ENCODE measurements around the gene CRACDL. TPM values are rescaled to one million over a fixed set of nuclear protein-coding genes. Genes with fewer than 3 reads are reported as not detected.

CRACDL gene
- total RNA-seq, 1 donor from 2014 or later: 1.1 TPM

DNA sequence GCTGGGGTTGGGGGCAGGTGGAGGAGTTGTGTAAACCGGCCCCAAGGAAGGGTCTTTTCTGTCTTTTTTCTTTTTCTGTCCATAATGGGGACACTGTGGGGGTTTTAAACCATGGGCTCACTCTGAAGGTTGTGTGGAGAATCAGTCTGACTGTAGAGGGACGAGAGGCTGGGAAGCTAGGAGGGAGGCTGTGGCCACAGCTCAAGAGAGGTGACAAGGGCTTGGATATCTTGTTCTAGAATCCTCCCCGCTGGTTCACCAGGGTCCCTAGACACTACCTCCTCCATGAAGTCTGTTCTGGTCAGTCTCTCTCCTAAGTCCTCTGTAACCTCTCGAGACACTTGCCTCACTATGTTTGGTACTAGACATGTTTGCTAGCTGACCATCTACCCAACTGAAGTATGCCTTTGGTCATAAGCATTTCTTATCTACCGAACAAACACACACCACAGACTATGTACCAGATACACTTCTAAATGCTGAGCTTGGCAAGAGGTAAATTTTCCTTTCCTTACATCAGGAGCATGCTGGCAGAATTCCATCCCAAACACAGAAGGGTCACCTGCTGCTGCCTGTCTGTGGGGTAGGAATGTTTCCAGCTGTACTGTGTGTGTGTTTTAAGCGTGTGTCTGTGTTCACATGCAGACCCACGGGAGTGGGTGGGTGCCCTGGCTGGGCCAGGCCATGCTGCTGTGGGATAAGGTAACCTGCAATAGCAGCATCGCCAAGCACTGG lies 135.5 kb downstream of the CRACDL start:
- no peak for DNase-seq

DNA sequence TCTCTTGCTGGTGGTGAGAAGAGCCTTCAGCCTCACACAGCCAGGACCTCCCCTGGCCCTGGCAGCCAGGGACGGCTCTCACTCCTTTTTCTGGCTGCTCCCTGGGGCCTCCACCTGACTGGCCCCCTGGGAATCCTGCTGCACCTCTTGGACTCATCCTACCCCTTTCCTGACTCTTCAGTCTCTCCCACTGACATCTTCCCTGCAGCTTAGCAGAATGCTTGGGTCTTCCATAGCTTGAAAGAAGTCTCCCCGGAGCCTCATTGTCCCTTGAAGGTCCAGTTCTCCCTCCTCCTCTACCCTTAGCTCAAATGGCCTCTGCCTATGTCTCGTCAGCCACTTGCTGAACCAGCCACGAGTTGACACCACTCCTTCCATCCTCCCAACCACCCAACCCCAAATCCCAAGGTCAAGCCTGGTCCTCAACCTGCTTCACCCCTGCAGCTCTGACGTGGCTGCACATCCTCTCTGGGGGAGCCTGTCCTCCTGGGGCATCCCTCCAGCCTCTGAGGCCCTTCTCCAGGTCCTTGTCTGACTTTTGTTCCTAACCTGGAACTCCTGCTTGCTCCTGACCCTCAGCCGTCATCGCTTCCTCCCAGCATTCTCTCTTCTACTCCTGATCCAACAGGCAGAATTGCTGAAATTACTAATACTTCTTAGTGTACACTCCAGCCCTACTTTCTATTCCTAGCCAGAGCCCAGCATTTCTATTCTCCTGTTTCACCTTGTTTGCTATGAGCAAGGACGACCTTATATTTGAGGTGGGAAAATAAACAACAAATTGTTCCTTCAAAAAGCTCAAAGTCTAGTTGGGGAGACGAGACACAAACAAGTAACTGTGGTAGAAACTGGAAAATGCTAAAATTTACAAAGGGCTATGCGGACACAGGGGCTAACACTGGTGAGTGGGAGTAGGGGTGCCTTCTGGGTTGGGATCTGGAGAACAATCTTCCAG lies 136.4 kb downstream of the CRACDL start:
- DNase-seq: no peak

DNA sequence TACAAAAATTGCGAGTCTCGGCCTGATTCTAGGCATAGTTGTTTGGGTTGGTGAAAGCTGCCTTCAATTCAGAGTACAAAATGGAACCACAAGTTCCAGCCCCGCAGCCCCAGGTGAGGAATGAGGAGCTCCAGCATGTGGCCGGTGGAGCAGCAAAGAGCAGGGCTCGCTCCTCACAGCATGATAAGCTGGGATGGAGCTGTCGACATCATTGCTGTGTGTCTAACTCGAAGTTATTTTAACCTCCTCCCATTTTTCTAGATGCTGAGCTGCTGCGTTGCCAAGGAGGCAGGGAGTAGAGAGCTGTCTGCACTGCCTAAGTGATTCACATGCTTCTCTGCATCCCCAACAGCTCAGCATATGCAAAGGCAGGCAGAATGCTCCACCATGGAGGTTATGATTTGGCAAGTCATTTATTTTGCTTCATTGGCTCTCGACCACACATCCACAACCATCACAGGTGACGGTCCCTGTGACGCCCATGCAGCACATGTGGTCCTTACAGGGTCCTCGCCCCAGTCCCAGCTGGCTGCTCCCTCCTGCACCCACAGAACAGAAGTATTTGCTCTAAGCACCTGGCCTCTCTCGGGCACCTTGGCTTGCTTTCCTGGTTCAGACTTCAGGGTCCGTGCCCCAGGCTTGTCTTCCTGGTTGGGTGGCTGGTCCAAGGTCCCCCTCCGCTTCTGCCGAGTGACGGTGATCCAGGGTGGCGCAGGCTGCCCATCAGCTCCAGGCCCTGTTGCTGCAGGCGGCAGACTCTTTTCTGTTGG lies 139.1 kb downstream of the CRACDL start:
- no peak for DNase-seq

DNA sequence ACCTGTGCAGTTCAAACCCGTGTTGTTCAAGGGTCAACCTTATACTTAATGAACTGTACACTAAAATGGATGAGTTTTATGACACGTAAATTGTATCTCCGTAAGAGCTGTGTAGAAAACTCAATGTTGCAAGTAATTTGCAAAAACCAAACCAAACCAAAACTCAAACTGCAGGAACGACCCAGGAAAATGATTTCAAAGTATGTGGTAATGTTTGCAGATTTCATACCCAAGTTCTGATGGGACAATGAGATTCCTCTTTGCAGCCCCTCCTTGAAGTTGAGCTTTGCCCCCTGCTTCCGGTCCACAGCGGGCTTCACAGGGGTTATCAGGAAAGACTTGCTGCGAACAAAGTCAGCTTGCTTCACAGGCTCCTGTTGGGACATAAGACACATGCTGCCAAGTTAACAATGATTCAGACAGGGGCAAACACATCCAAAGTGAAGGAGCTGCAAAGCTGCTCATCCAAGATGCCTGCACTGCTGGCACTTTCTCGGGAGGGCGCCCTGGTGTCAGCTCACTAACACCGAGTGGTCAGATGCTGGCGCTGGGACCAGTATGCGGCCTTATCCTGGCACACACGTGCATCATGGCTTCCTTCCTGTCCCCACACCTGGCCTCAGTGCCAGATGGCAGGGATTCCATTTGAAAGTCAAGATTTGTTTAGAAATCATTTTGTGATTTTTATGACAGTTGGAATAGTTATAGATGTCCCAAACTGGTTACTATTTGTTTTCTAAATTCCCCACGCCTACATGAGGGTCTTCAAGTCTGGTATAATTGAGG lies 139.9 kb downstream of the CRACDL start:
- no peak for DNase-seq

DNA sequence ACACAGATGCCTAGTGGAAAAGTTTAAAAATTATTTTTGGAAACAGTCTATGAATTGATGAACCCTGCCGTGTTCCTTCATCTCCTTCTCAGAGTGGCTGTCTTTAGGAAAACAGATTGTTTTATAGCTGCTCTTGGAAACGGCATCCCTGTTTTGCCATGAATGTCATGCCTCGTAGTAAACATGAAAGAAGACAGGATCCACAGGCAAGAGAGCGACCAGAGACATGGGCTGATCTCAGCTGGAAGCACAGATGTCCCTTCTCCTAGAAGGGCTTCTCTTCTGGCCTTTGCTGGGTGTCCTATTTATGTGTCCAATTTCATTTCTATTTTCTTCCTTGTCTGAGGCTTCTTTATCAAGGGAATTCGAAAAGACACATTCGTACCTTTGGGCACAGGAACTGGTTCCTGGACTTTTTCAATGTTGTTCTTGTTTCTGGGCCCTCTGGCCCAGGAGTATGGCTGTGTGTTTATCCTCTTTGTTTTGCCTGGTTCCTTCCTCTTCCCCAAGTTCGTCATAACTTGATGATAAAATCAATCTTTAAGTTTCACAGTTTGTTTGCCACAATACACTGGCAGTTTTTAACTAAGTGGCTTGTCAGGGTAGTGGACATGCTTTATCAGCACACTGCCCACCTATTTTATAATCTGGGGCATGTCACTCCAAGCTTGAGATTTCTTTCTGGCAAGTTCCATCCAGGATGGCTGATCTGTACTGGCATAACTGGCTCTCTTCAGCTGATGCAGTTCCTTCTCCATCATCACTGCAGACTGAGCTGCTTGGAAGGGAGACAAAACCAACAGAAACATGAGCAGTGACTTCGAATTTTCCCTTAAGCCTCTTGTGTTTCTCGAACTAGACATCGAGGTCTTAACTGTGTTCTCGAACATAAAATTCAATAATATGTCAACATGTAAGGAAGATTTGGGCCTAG lies 141.9 kb downstream of the CRACDL start:
- no peak for DNase-seq

DNA sequence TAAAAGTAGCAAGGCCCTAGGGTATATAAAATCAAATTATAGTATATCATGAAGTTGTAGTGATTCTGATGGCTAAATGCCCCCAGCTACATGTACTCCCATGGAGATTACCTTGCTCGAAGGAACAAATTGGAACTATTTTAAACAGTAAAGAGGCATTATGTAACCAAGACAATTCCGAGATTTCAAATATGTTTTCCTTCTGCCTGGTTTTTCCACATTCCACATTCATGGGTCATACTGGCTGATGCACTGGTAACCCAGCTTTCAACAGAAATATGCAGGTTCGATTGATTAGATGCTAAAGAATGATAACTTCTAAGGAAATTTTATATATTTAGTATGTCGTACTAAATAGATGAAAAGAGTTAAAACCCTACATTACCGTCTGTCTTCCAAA lies 142.8 kb downstream of the CRACDL start:
- DNase-seq: no peak

DNA sequence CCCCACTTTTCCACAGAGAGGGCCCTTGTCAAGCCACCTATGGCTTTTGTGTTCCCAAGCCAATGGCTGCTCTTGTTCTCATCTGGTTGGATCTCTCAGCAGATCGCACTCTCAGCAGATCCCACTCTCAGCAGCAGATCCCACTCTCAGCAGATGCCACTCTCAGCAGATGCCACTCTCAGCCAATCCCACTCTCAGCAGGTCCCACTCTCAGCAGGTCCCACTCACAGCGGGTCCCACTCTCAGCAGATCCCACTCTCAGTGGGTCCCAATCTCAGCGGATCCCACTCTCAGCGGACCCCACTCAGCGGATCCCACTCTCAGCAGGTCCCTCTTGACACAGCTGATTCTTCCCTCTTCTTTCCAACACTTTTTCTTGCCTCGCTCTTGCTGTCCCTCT lies 145.8 kb downstream of the CRACDL start:
- DNase-seq: no peak

DNA sequence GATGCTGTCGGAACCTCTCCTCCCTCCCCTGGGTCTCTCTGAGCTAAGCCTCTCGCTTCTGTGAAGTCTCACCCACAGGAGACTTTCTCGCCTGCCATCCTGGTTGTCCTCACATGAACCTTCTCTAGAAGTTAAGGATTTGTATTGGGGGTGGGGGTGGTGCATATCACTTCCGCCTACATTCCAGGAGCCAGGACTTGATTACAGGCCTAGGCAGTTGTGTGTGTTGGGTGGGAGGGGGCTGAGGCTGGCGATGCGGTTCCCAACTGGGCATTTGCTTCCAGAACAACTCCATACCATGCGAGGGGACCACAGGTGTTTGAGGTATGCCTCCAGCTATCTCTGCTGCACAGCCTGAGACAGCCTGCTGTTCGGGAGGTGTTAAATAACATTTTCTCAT lies 148.3 kb downstream of the CRACDL start:
- no peak for DNase-seq

GRCh38 chr2:98786179-98786578 lies 149.8 kb downstream of the CRACDL start:
- DNase-seq: no peak

DNA sequence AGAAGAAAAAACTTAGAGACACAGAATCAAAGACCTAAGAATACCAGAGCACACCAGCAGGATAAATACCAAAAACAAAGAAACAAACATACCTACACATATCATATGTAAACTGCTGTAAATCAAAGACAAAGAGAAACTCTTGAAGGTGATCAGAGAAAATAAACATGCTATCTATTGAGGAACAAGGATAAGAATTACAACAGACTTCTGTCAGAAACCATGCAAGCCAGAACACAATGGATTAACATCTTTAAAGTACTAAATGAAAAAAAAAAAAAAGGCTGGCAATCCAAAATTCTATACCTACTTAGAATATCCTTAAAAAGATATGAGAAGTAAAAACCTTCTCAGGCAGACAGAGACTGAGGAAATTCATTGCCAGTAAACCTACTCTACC lies 153.5 kb downstream of the CRACDL start:
- DNase-seq: no peak

- DNase-seq: no peak
Observed at GRCh38 chr2:98781822-98782221, 154.2 kb downstream of the CRACDL start.

GRCh38 chr2:98778741-98779483 lies 157.1 kb downstream of the CRACDL start:
- no peak for DNase-seq

DNA sequence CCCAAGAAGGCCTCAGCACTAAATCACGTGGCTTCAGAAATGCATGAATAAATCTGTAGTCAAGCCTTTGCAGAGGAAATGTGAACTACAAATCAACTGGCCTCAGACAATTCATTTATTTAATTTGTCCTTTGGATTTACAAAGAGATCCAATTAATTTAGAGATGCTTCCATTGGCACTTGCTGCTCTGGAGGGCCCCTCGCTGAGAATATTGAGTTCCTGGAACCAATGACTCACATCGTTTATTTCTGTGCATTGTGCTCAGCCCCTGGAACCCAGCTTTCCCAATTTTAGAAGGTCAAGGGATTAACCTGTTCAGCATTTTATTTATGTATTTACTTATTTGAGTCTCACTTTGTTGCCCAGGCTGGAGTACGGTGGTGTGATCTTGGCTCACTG lies 157.9 kb downstream of the CRACDL start:
- no peak for DNase-seq

- no peak for DNase-seq
Observed at GRCh38 chr2:98777710-98778109, 158.3 kb downstream of the CRACDL start.

DNA sequence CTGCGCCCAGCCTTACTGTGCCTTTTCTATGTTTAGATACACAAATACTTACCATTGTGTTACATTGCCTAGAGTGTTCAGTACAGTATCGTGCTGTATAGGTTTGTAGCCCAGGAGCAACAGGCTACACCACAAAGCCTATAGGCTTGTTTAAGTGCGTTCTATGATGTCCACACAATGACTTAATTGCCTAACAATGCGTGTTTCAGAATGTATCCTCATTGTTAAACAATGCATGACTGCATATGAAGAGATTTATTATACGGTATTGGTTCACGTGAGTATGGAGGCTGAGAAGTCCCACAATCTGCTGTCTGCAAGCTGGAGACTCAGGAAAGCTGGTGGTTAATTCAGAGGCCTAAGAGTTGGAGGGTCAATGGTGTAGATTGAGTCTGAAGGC lies 158.9 kb downstream of the CRACDL start:
- no peak for DNase-seq

GRCh38 chr2:98776136-98776535 lies 159.9 kb downstream of the CRACDL start:
- DNase-seq: no peak

DNA sequence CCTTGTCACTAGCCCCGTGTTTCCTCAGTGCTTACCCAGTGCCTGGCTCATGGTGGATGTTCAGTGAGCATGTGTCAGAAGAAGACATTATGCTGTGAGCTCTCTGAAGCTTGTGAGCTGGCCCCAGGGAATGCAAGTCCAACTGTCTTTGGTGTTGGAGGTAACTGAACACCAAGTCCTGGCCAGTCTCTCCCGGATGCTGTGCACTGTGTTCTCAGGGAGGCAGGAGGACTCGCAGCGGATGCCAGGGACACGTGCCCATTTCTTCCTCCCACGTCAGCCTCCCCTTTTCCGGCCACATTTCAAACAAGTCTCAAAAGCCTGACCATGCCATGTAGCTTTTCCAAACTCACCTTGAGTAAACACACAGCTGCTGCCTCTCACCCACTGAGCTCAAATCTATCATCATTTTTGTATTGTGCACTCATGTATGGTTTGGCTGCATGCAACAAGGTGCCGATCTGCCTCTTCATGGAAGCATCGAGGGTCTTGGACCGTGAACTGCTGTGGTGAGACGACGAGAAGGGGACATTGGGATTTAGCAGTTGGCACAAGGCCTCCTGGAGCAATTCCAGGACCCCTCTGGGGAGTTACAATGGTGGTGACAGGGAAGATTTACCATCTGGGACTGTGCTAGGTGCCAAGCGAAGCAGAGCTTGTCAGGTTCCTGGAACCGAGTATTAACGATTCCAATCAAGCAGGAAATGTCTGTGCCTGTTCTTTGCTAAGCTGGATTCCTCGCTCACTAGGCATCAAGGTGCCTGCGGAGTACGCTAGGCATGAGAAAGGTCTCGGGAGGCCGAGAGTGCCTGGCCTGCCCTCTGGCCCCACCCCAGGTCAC lies 160.7 kb downstream of the CRACDL start:
- DNase-seq: no peak

DNA sequence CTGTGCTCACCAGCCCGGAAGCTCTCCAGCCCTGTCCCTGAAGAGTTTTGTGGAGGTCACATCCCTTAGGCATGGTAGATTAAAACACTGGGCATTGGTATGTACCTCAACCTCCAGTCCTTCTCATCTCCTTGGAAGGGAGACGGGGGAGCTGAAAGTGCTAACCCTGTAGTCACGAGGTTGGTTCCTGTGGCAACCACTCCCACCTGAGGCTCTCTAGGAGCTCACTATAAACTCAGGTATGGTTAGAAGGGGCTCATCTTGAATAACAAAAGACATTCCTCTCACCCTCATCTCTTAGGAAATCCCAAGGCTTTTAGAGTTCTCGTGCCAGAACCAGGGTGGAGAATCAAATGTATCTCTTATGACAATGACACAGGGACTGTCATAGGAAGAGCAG lies 162.1 kb downstream of the CRACDL start:
- no peak for DNase-seq

- DNase-seq: no peak
Observed at GRCh38 chr2:98773169-98773568, 162.9 kb downstream of the CRACDL start.
